22Rv1 (cell line): Measurements from ENCODE around the gene COA8.

Source experiments
- ZFX ChIP-seq: fragments of 450-650 bp; IDR thresholded peaks from 2 replicates; pipeline ENCODE4 v1.6.1; 2017; ENCODE audit warnings: antibody characterized with exemption, borderline replicate concordance
- TF ChIP-seq, protein P1 (sequence below): fragments of 450-650 bp; IDR thresholded peaks from 2 replicates; pipeline ENCODE4 v1.5.1; 2017; ENCODE audit warnings: mild to moderate bottlenecking

DNA sequence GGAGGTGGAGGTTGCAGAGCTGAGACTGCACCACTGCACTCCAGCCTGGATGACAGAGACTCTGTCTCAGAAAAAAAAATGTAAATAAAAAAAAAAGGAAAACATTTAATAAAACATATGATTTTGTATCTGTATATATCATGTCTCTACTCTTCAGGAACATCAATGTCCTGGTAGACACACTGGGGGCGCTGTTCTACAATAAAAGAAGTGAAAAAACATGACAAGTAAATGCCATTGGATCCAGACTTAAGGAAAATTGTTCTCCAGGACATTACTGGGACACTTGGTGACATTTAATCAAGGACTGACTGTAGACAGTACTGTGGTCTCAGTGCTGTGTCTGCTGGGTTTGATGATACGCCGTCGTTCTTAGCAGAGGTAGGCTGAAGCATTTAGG, 50.8 kb downstream of the COA8 start:
- TF ChIP-seq, protein P1, sequence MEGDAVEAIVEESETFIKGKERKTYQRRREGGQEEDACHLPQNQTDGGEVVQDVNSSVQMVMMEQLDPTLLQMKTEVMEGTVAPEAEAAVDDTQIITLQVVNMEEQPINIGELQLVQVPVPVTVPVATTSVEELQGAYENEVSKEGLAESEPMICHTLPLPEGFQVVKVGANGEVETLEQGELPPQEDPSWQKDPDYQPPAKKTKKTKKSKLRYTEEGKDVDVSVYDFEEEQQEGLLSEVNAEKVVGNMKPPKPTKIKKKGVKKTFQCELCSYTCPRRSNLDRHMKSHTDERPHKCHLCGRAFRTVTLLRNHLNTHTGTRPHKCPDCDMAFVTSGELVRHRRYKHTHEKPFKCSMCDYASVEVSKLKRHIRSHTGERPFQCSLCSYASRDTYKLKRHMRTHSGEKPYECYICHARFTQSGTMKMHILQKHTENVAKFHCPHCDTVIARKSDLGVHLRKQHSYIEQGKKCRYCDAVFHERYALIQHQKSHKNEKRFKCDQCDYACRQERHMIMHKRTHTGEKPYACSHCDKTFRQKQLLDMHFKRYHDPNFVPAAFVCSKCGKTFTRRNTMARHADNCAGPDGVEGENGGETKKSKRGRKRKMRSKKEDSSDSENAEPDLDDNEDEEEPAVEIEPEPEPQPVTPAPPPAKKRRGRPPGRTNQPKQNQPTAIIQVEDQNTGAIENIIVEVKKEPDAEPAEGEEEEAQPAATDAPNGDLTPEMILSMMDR: no peak
- no peak for TF ChIP-seq ZFX
